Measurements from ENCODE around the gene GARIN6.

The GARIN6 gene

DNA sequence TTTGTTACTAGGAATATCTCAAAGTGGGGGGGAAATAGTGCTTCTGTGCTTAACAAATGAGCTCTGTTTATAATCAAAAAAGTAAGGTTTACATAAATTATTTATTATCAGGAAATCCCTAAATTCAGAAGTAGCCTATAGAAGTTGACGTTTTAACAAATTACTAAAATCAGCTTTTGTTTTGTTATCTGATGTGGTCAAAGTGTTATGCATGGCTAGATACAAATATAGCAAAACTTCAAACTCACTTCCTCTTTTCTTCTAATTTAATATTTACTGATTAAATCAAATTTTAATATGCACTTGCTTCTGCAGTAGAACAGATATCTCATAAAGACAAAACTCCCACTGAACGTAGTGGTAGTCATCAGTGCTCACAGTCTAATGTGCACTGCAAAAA lies 47.5 kb downstream of the GARIN6 start:
- TF ChIP-seq, protein P1, sequence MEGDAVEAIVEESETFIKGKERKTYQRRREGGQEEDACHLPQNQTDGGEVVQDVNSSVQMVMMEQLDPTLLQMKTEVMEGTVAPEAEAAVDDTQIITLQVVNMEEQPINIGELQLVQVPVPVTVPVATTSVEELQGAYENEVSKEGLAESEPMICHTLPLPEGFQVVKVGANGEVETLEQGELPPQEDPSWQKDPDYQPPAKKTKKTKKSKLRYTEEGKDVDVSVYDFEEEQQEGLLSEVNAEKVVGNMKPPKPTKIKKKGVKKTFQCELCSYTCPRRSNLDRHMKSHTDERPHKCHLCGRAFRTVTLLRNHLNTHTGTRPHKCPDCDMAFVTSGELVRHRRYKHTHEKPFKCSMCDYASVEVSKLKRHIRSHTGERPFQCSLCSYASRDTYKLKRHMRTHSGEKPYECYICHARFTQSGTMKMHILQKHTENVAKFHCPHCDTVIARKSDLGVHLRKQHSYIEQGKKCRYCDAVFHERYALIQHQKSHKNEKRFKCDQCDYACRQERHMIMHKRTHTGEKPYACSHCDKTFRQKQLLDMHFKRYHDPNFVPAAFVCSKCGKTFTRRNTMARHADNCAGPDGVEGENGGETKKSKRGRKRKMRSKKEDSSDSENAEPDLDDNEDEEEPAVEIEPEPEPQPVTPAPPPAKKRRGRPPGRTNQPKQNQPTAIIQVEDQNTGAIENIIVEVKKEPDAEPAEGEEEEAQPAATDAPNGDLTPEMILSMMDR (IDR thresholded peaks at IDR 0.05; ENCODE audit: low read depth, low read length, missing control alignments): no peak
- no peak for DNase-seq
- in situ Hi-C loops (cut with HindIII; ENCODE audit: low pct_ligation_motif_present, low sequenced_read_pairs): no loop called here
- no peaks in the 10 kb centered on the region for H3K27me3 ChIP-seq (replicated peaks)
- H3K4me3 ChIP-seq (ENCODE audit: low read depth, low read length): no peak overlapping the region
- no peak overlapping the region for H3K27ac ChIP-seq
- H3K36me3 ChIP-seq (replicated peaks): no peaks in the 10 kb centered on the region
